Esophagus mucosa (tissue), 1 donor: ENCODE data around the gene IPO13. TPM values are rescaled to one million over a fixed set of nuclear protein-coding genes. Genes with fewer than 3 reads are reported as not detected.

Experiments
- ATAC-seq: fragments of 200-7000 bp; cut with Tn5 transposase; one replicate; pipeline ENCODE4 v1.9.1; 2020
- total RNA-seq: library from RNA; stranded (reverse); gene quantifications from one replicate; pipeline ENCODE4 v1.2.4, GENCODE V29; 2023
- donor health status: DM: yes; HTN: yes; CAD: no.

The IPO13 gene
- total RNA-seq, 1 donor from 2014 or later: 21.7 TPM

GRCh38 chr1:43930168-43930948 lies 16.4 kb upstream of the IPO13 start:
- ATAC-seq: peak; percentile 38

GRCh38 chr1:43930949-43931275 lies 15.8 kb upstream of the IPO13 start:
- ATAC-seq: no peak

GRCh38 chr1:43931711-43932660 lies 14.8 kb upstream of the IPO13 start:
- no peak for ATAC-seq

GRCh38 chr1:43932786-43933385 lies 13.9 kb upstream of the IPO13 start:
- ATAC-seq: no peak

GRCh38 chr1:43933386-43934100 lies 13.2 kb upstream of the IPO13 start, which contains the start of gene ARTN:
Gene ARTN (plus strand): TSS chr1:43933801. CDS start chr1:43935657, 1,856 bp downstream.
- peak; percentile 32 for ATAC-seq

GRCh38 chr1:43934101-43934985 lies 12.4 kb upstream of the IPO13 start:
- peak; percentile 57 for ATAC-seq

GRCh38 chr1:43934986-43935324 lies 11.8 kb upstream of the IPO13 start:
- no peak for ATAC-seq

- ATAC-seq: peak; percentile 64
These were observed 10.9 kb upstream of the IPO13 start for GRCh38 chr1:43935711-43936427.

- ATAC-seq: no peak
These were observed 10.2 kb upstream of the IPO13 start for GRCh38 chr1:43936431-43937151.

- peak; percentile 39 for ATAC-seq
These were observed 9.4 kb upstream of the IPO13 start for GRCh38 chr1:43937179-43937865.

GRCh38 chr1:43938383-43938782 lies 8.4 kb upstream of the IPO13 start:
- ATAC-seq: no peak

- ATAC-seq: no peak
These were observed 7.7 kb upstream of the IPO13 start for GRCh38 chr1:43938892-43939587.

GRCh38 chr1:43942411-43942810 lies 4.3 kb upstream of the IPO13 start:
- no peak for ATAC-seq

GRCh38 chr1:43944860-43945259 lies 1.9 kb upstream of the IPO13 start:
- no peak for ATAC-seq

GRCh38 chr1:43945674-43946235 lies 995 bp upstream of the IPO13 start:
- no peak for ATAC-seq

- peak; percentile 0 for ATAC-seq
These were observed 517 bp downstream of the IPO13 start for GRCh38 chr1:43947061-43947873.

- ATAC-seq: no peak
These were observed 1.2 kb downstream of the IPO13 start for GRCh38 chr1:43947874-43948437.
